ENCODE measurements around the gene SNRPD2. TPM values are rescaled to one million over a fixed set of nuclear protein-coding genes. Genes with fewer than 3 reads are reported as not detected.

SNRPD2 gene
- total and polyA plus RNA-seq, 2 of the 8 experiments (the other 6 are each of a cell fraction or from before 2014, with no cell fraction given) = 645 to 759 TPM

- Histone ChIP-seq H2BK15ac (ENCODE audit: low read length) (peak overlapping the region; percentile 51; the same call in 1 of the 2 replicates), H3K36me3 (ENCODE audit: control insufficient read depth in 2 of 4, insufficient read depth in 4 of 4, low read length in 3 of 4) (peaks cover 0 to 13% (median 8%) of the 10 kb centered on the region in 4 experiments; a peak in 5 of 8 replicates), H3K79me2 (ENCODE audit: control insufficient read depth in 1 of 2, insufficient read depth in 2 of 2, low read length in 2 of 2) (peaks cover 8 to 48% of the 10 kb centered on the region in 2 experiments), H2BK5ac (ENCODE audit: low read depth, low read length) (peak overlapping the region; percentile 88), H4K91ac (replicated peaks; ENCODE audit: insufficient read length, low read length) (peak overlapping the region; percentile 91), H3K27ac (ENCODE audit: low read depth, low read length) (peak overlapping the region; percentile 96), H2BK12ac (ENCODE audit: low read depth, low read length) (peak overlapping the region; percentile 86; the same call in 1 of the 2 replicates), H3K9ac (replicated peaks in 1 of 4; ENCODE audit: extremely low read depth in 1 of 4, low read depth in 3 of 4, low read length in 3 of 4) (peak overlapping the region in 3 of 4 experiments; percentile 95 to 97 (median 97); a peak in 6 of 7 replicates), H3K4me1 (replicated peaks in 1 of 4; ENCODE audit: control insufficient read depth in 3 of 4, insufficient read depth in 4 of 4, low read length in 3 of 4) (peaks cover 0 to 9% (median 8%) of the 10 kb centered on the region in 4 experiments; a peak in 6 of 7 replicates), H4K20me1 (replicated peaks in 1 of 2; ENCODE audit: control insufficient read depth in 1 of 2, insufficient read depth in 2 of 2, low read length in 2 of 2) (peaks cover 0 to 4% of the 10 kb centered on the region in 2 experiments), H3K23me2 (ENCODE audit: low read depth, low read length) (peaks cover 13% of the 10 kb centered on the region), H3K79me1 (ENCODE audit: low read depth, low read length) (peaks cover 5% of the 10 kb centered on the region), H3K4me2 (ENCODE audit: insufficient read depth in 1 of 2, low read depth in 2 of 2, low read length in 2 of 2) (peak overlapping the region; percentile 94 to 100), H3K9me3 (ENCODE audit: insufficient read depth in 2 of 2, low read depth in 1 of 2, low read length in 1 of 2) (no peaks in the 10 kb centered on the region), H2BK20ac (ENCODE audit: low read length) (no peak overlapping the region), H2BK120ac (replicated peaks; ENCODE audit: low read depth, low read length) (no peak overlapping the region), H3K56ac (replicated peaks; ENCODE audit: insufficient read length, low read depth, low read length) (peak overlapping the region; percentile 84), H3K18ac (ENCODE audit: extremely low read depth, low read length) (peak overlapping the region; percentile 42), H4K8ac (ENCODE audit: extremely low read depth, insufficient read depth, low read length) (peak overlapping the region; percentile 82; the same call in 1 of the 2 replicates), H3K14ac (ENCODE audit: insufficient read length) (no peak overlapping the region), H3K4ac (replicated peaks; ENCODE audit: insufficient read length, low read depth, low read length) (peak overlapping the region; percentile 3), H4K5ac (ENCODE audit: insufficient read length, low read depth, low read length) (peak overlapping the region; percentile 90), H3K27me3 (replicated peaks in 1 of 4; ENCODE audit: control insufficient read depth in 3 of 4, extremely low read depth in 1 of 4, insufficient read depth in 3 of 4, low read length in 3 of 4) (no peaks in the 10 kb centered on the region), H2AK5ac (ENCODE audit: low read depth, low read length) (peak overlapping the region; percentile 95), H3K4me3 (ENCODE audit: extremely low read depth in 1 of 4, insufficient read depth in 2 of 4, low read depth in 3 of 4, low read length in 4 of 4) (peak overlapping the region; percentile 83 to 92 (median 88)), H3K23ac (ENCODE audit: insufficient read length) (no peak overlapping the region), H2AFZ (ENCODE audit: low read length) (no peak overlapping the region)
- WGBS, 2 experiments (ENCODE audit: extremely low coverage in 1 of 2, insufficient coverage in 1 of 2, insufficient read length in 1 of 2, insufficient replicate concordance in 2 of 2, low coverage in 1 of 2, low lambda C conversion rate in 2 of 2, missing lambda C conversion rate in 1 of 2) = 1% methylated on average over 41 of the region's 51 CpGs; no CpG with 5 or more reads in 1 of the 2 experiments
- peak; percentile 97 to 98 for DNase-seq (ENCODE audit: low read depth in 1 of 2, low spot score in 2 of 2)
- CTCF ChIA-PET (ENCODE audit: partially characterized antibody) = interaction anchor here (0.6 to 1.8 kb wide), 11 partner anchors 24 to 772 kb away, joined by 3 to 11 read pairs (median 4); partner anchors contain the start of genes FOSB, QPCTL and SIX5
- peak; percentile 96 for FAIRE-seq
- POLR2A ChIA-PET (ENCODE audit: partially characterized antibody) = interaction anchor here (0.6 to 20.0 kb wide), 36 partner anchors 9 to 456 kb away, joined by 3 to 284 read pairs (median 4); partner anchors contain the start of genes DMPK, FBXO46, FOXA3 and GIPR
- TF ChIP-seq CREB1 (IDR thresholded peaks at IDR 0.05) = peak; percentile 63
- no peak for TF ChIP-seq CBX8 (IDR thresholded peaks at IDR 0.05; ENCODE audit: borderline replicate concordance, low read depth, low read length)
- TF ChIP-seq KDM5A (IDR thresholded peaks at IDR 0.05; ENCODE audit: low read length) = no peak
- peak; percentile 100 for TF ChIP-seq SRF (IDR thresholded peaks at IDR 0.05; ENCODE audit: low read depth, low read length)
- TF ChIP-seq TCF12 (IDR thresholded peaks at IDR 0.05; ENCODE audit: low read depth, low read length) = no peak
- 0 out of 2 replicates have a peak, but pooled peaks have one; percentile 36 for TF ChIP-seq E2F6 (IDR thresholded peaks at IDR 0.05)
- TF ChIP-seq KDM4A (IDR thresholded peaks at IDR 0.05; ENCODE audit: low read depth, low read length, severe bottlenecking) = no peak
- no peak for TF ChIP-seq KDM1A (IDR thresholded peaks at IDR 0.05; ENCODE audit: borderline replicate concordance, low read length)
- no peak for TF ChIP-seq BRCA1 (IDR thresholded peaks at IDR 0.05; ENCODE audit: low read depth, low read length)
- TF ChIP-seq TEAD4 (IDR thresholded peaks at IDR 0.05; ENCODE audit: low read depth, low read length) = no peak
Observed at GRCh38 chr19:45717131-45717982, 25.6 kb upstream of the SNRPD2 start.

Measured in H1 (cell line).